K562 (cell line): Measurements from ENCODE around the gene PRPF39. TPM values are rescaled to one million over a fixed set of nuclear protein-coding genes. Genes with fewer than 3 reads are reported as not detected.

Experiments
- BCLAF1 ChIP-seq, 2 experiments: fragments of 450-650 bp in 1 of 2; IDR thresholded peaks; 2 replicates each; pipeline ENCODE4 v1.6.1; 2011 to 2017; ENCODE audit warnings: low read depth in 2 of 2, antibody characterized with exemption in 1 of 2, borderline replicate concordance in 1 of 2, low read length in 1 of 2, mild to moderate bottlenecking in 1 of 2, mixed read lengths in 1 of 2; ENCODE audit not compliant: control insufficient read depth in 1 of 2
- ILF3 ChIP-seq: fragments of 450-650 bp; IDR thresholded peaks from 2 replicates; pipeline ENCODE4 v1.6.1; 2018; ENCODE audit warnings: antibody characterized with exemption, mild to moderate bottlenecking, moderate library complexity, borderline replicate concordance
- ZBTB43 ChIP-seq: sonication (generic); formaldehyde crosslinking; IDR thresholded peaks from 2 replicates; pipeline ENCODE4 v1.8.0; 2023; ENCODE audit warnings: mild to moderate bottlenecking, missing genetic modification reagents
- polyA plus RNA-seq, 8 experiments: library from polyadenylated mRNA; depleted of rRNA in 4 of 8; stranded (reverse) in 5 of 8; unstranded in 3 of 8; fragments of >200 nt; fragmentation: Nextera tagmentation in 2 of 8; fragmentation: Illumina TruSeq in 1 of 8; extraction: Ambion mirVana in 2 of 8; extraction: Trizol in 1 of 8; gene quantifications; 2 replicates each; pipeline versions ENCODE4 v1.2.1 to v1.2.3, GENCODE V29; 2011 to 2014; ENCODE audit warnings: inconsistent platforms in 1 of 8, missing spikeins in 1 of 8
- total RNA-seq, 7 experiments: library from RNA; depleted of rRNA in 6 of 7; stranded (reverse); fragments of >200 nt in 6 of 7; fragmentation: Illumina TruSeq in 2 of 7; extraction: Trizol in 2 of 7; gene quantifications; 2 replicates each; pipeline versions ENCODE4 v1.2.1 to v1.2.3, GENCODE V29; 2011 to 2021; ENCODE audit warnings: low replicate concordance in 1 of 7
- TF ChIP-seq, protein P1 (sequence below): fragments of 250-450 bp; sonication (Bioruptor Pico); IDR thresholded peaks from 2 replicates; pipeline ENCODE4 v1.6.1; 2021; ENCODE audit warnings: mild to moderate bottlenecking

PRPF39 gene
- total and polyA plus RNA-seq, 9 of the 15 experiments (the other 6 are each of a cell fraction or from before 2014, with no cell fraction given) = 13.3 to 50.4 (median 24.8) TPM

DNA sequence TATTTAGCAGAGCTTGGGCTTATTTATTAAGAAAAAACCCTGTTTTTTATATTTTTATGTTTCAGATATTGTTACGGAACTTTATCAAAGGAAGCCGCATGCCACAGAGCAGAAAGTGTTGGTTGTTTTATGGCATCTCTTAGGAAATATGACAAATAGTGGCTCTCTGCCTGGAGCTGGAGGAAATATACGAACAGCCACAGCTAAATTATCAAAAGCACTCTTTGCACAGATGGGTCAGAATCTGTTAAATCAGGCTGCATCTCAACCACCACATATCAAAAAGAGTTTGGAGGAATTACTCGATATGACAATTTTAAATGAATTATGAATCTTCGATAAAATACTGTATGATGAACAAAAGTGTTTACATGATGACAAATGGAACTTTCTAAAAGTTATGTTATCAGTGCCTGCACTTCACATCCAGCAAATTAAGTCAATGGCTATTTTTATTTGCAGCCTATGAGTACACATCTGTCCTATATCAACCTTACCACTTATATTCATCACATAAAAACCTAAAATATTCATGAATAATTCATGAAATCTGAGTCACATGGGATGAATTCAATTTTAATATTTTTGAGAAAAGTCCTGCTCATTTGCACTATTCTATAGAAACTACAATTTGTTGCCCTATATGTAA, 10.6 kb upstream of the PRPF39 start (continued):
- TF ChIP-seq ILF3 (no peak), BCLAF1 (IDR thresholded peaks at IDR 0.05; ENCODE audit: borderline replicate concordance in 1 of 2, control insufficient read depth in 1 of 2, low read depth in 2 of 2, low read length in 1 of 2) (no peak), ZBTB43 (no peak)
- TF ChIP-seq, protein P1, sequence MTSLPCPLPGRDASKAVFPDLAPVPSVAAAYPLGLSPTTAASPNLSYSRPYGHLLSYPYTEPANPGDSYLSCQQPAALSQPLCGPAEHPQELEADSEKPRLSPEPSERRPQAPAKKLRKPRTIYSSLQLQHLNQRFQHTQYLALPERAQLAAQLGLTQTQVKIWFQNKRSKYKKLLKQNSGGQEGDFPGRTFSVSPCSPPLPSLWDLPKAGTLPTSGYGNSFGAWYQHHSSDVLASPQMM (CRISPR knock-in tag) = no peak
